ENCODE measurements around the gene NRSN1. TPM values are rescaled to one million over a fixed set of nuclear protein-coding genes. Genes with fewer than 3 reads are reported as not detected.

The NRSN1 gene
- total and polyA plus RNA-seq, 9 of the 15 experiments (the other 6 are each of a cell fraction or from before 2014, with no cell fraction given) = not detected

GRCh38 chr6:24139080-24139479 lies 13.1 kb downstream of the NRSN1 start:
- ATAC-seq (no peak), FAIRE-seq (no peak), DNase-seq (ENCODE audit: extremely low read depth in 1 of 4, low spot score in 3 of 4) (no peak)
- ChIA-PET POLR2A (no interaction called here), CTCF (ENCODE audit: low intra/inter-chr PET ratio) (no interaction called here)
- H2AFZ ChIP-seq (ENCODE audit: low read depth, low read length) = no peak overlapping the region
- intact Hi-C loops (cut with micrococcal nuclease) = no loop called here
- no peak overlapping the region for H3K9ac ChIP-seq (ENCODE audit: insufficient read depth in 1 of 2, low read depth in 2 of 2, low read length in 2 of 2)
- H3K4me3 ChIP-seq = no peak overlapping the region
- H3K79me2 ChIP-seq (ENCODE audit: control insufficient read depth, insufficient read depth, low read length) = no peaks in the 10 kb centered on the region
- H3K4me1 ChIP-seq (replicated peaks in 1 of 2; ENCODE audit: control insufficient read depth in 2 of 2, insufficient read depth in 2 of 2, low read length in 2 of 2) = no peaks in the 10 kb centered on the region
- H3K36me3 ChIP-seq (ENCODE audit: control insufficient read depth, insufficient read depth, low read length) = no peaks in the 10 kb centered on the region
- TF ChIP-seq ZNF311 (CRISPR knock-in tag; IDR thresholded peaks at IDR 0.05) (no peak), PHB2 (IDR thresholded peaks at IDR 0.05; ENCODE audit: low read depth) (no peak), HCFC1 (IDR thresholded peaks at IDR 0.05; ENCODE audit: low read depth, low read length) (no peak), HIVEP1 (CRISPR knock-in tag; IDR thresholded peaks at IDR 0.05) (no peak), CLOCK (CRISPR knock-in tag; IDR thresholded peaks at IDR 0.05; ENCODE audit: borderline replicate concordance) (no peak), HNRNPLL (IDR thresholded peaks at IDR 0.05; ENCODE audit: low read depth, low read length, poor library complexity, severe bottlenecking) (no peak), ZBTB33 (CRISPR knock-in tag; IDR thresholded peaks at IDR 0.05) (no peak), ZNF316 (IDR thresholded peaks at IDR 0.05) (no peak), PHF20 (IDR thresholded peaks at IDR 0.05; ENCODE audit: partially characterized antibody) (no peak), MBD2 (IDR thresholded peaks at IDR 0.05; ENCODE audit: borderline replicate concordance, low read depth) (no peak), BMI1 (IDR thresholded peaks at IDR 0.05; ENCODE audit: low read length) (no peak), MBD1 (CRISPR knock-in tag; IDR thresholded peaks at IDR 0.05) (no peak), SAP30 (IDR thresholded peaks at IDR 0.05; ENCODE audit: borderline replicate concordance, insufficient read depth, low read depth, low read length, poor library complexity, severe bottlenecking) (no peak), ZC3H8 (IDR thresholded peaks at IDR 0.05) (no peak), CXXC5 (CRISPR knock-in tag; IDR thresholded peaks at IDR 0.05) (no peak), U2AF1 (optimal IDR thresholded peaks at IDR 0.05; ENCODE audit: low read depth, low read length) (no peak)
- 0% methylated on average over 2 of the region's 2 CpGs for WGBS (ENCODE audit: insufficient coverage, low coverage, missing lambda C conversion rate)
- no peak overlapping the region for H3K27ac ChIP-seq (ENCODE audit: extremely low read depth, low read depth, low read length)
- no peaks in the 10 kb centered on the region for H3K9me1 ChIP-seq (ENCODE audit: control insufficient read depth, insufficient read depth, low read length)
- no peaks in the 10 kb centered on the region; the same call in 1 of the 2 replicates for H3K9me3 ChIP-seq (replicated peaks; ENCODE audit: control insufficient read depth, insufficient read depth, low read depth, low read length)
- H3K4me2 ChIP-seq (ENCODE audit: insufficient read depth, low read length) = no peak overlapping the region
- no TSS peak for BruUV-seq (replicated peaks)
- H3K27me3 ChIP-seq (ENCODE audit: control insufficient read depth in 2 of 2, insufficient read depth in 2 of 2, low read length in 2 of 2) = no peaks in the 10 kb centered on the region
- no peaks in the 10 kb centered on the region for H4K20me1 ChIP-seq (replicated peaks; ENCODE audit: control insufficient read depth, insufficient read depth, low read length)
- in situ Hi-C loops (cut with MboI) = no loop called here

All from K562 (cell line).